ENCODE data around the gene MPPED1.

GRCh38 chr22:43515411-43515810, 103.6 kb downstream of the MPPED1 start:
- no peak for TF ChIP-seq CTCF (IDR thresholded peaks at IDR 0.05)
- no peak for TF ChIP-seq POLR2A (IDR thresholded peaks at IDR 0.05)
- no peak for TF ChIP-seq POLR2AphosphoS5 (IDR thresholded peaks at IDR 0.05)

Data from upper lobe of left lung (tissue), 4 donors.